Erythroblast (primary cell): ENCODE data around the gene TPM1.

Experiments
- GATA1 ChIP-seq: IDR thresholded peaks from 2 replicates; pipeline ENCODE4 v1.6.1; 2011; ENCODE audit warnings: low read depth, mild to moderate bottlenecking, control low read depth, low read length, moderate library complexity
- POLR2A ChIP-seq: IDR thresholded peaks from 2 replicates; pipeline ENCODE4 v1.6.1; 2011; ENCODE audit warnings: mild to moderate bottlenecking, low read length

DNA sequence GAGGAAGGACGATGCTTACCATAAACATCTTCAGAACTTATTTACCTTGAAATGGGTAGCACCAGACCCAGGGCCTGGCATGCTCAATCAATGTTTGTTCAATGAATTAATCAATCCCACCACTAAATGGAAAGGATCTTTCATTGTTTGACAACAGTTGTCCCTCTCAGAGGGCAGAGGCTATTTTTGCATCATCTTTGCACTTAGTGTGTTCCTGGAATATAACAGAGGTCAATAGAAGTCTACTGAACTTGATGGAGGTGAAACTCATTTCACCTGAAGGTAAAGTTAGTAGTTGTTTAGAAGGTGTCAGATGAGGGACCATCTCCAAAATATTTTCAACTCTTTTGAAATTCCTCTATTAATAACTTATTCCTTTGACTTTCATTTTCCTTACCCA, 42.3 kb downstream of the TPM1 start:
- no peak for TF ChIP-seq POLR2A
- no peak for TF ChIP-seq GATA1
